Spleen (tissue), 11 donors: Measurements from ENCODE around the gene ENTPD2. TPM values are rescaled to one million over a fixed set of nuclear protein-coding genes. Genes with fewer than 3 reads are reported as not detected.

ENCODE experiments used
- DNase-seq: peaks from one replicate; pipeline ENCODE4 v3.0.0-alpha.2; 2020
- H3K27ac ChIP-seq, 8 donors: fragments of 200-600 bp; sonication (generic) in 7 of 8; 1 replicate in 4 of 8; 2 replicates in 4 of 8; pipeline versions ENCODE4 v1.5.0 to v1.8.0; 2016 to 2021; ENCODE audit warnings: inconsistent platforms in 4 of 8, mild to moderate bottlenecking in 4 of 8, moderate library complexity in 1 of 8
- H3K27me3 ChIP-seq, 7 donors: fragments of 200-600 bp; sonication (generic) in 6 of 7; replicated peaks in 1 of 7; 1 replicate in 4 of 7; 2 replicates in 3 of 7; pipeline versions ENCODE4 v1.5.0 to v1.8.0; 2016 to 2021; ENCODE audit warnings: inconsistent platforms in 3 of 7, mild to moderate bottlenecking in 1 of 7
- H3K36me3 ChIP-seq, 6 donors: fragments of 200-600 bp; sonication (generic) in 5 of 6; 1 replicate in 4 of 6; 2 replicates in 2 of 6; pipeline versions ENCODE4 v1.5.0 to v1.8.0; 2016 to 2021; ENCODE audit warnings: inconsistent platforms in 2 of 6
- H3K4me1 ChIP-seq, 6 donors: fragments of 200-600 bp; sonication (generic) in 5 of 6; 1 replicate in 3 of 6; 2 replicates in 3 of 6; pipeline versions ENCODE4 v1.5.0 to v1.8.0; 2016 to 2021; ENCODE audit warnings: inconsistent platforms in 3 of 6
- H3K4me3 ChIP-seq, 8 donors: fragments of 200-600 bp; sonication (generic) in 7 of 8; 1 replicate in 4 of 8; 2 replicates in 4 of 8; pipeline versions ENCODE4 v1.5.0 to v1.8.0; 2016 to 2021; ENCODE audit warnings: inconsistent platforms in 4 of 8, mild to moderate bottlenecking in 4 of 8, moderate library complexity in 2 of 8
- H3K9me3 ChIP-seq, 8 donors: fragments of 200-600 bp; sonication (generic) in 7 of 8; 1 replicate in 4 of 8; 2 replicates in 4 of 8; pipeline versions ENCODE4 v1.5.0 to v1.8.0; 2016 to 2021; ENCODE audit warnings: inconsistent platforms in 4 of 8
- POLR2A ChIP-seq, 3 donors: fragments of 450-650 bp; IDR thresholded peaks; one replicate each; pipeline ENCODE4 v1.5.1; 2017; ENCODE audit warnings: antibody characterized with exemption in 3 of 3, mild to moderate bottlenecking in 1 of 3
- POLR2AphosphoS5 ChIP-seq, 3 donors: sonication (generic); formaldehyde crosslinking; IDR thresholded peaks; one replicate each; pipeline ENCODE4 v1.5.1; 2017; ENCODE audit warnings: antibody characterized with exemption in 3 of 3
- WGBS, 5 donors: extraction: QIAGEN DNeasy Blood & Tissue Kit in 3 of 5; methylation state at CpG; one replicate each; pipeline versions ENCODE4 v1.1.5 to v1.1.7; 2013 to 2018; 5-methylcytosine and 5-hydroxymethylcytosine counted together
- intact Hi-C: fragments of 100-400 bp; cut with DNase I; formaldehyde crosslinking; loops from one replicate; pipeline ENCODE4 v1.15.0; 2023; ENCODE audit warnings: low total_unique reads
- polyA plus RNA-seq, 3 donors: library from polyadenylated mRNA; stranded (reverse); fragments of 200-250 nt; gene quantifications; one replicate each; pipeline ENCODE4 v1.2.1, GENCODE V29; 2013
- total RNA-seq, 7 donors: library from RNA; depleted of rRNA in 3 of 7; stranded (reverse); fragments of >200 nt in 3 of 7; fragmentation: NEBNext Ultra II Directional in 4 of 7; extraction: Animal tissue kit (Norgen Biotek cat#: 25700) in 4 of 7; gene quantifications; one replicate each; pipeline versions ENCODE4 v1.1.0 to v1.2.1, GENCODE V29; 2016 to 2021
- TF ChIP-seq, protein P1 (sequence below), 11 experiments: fragments of 200-600 bp in 7 of 11; fragments of 450-650 bp in 4 of 11; sonication (generic) in 4 of 11; IDR thresholded peaks in 8 of 11; conservative IDR thresholded peaks in 3 of 11; 1 replicate in 7 of 11; 2 replicates in 4 of 11; pipeline versions ENCODE4 v1.4.0 to v1.8.0; 2016 to 2021; ENCODE audit warnings: antibody characterized with exemption in 11 of 11, inconsistent platforms in 4 of 11, mild to moderate bottlenecking in 1 of 11
- donor health status: healthy with polysubstance abuse.
- donor health status: DM: no; HTN: no; CAD: no; lungs with moderate emphysema.
- donor health status: DM: no; HTN: no; CAD: no.
- donor health status: Bipolar disorder and iron deficiency.
- donor health status: healthy.
- donor health status: DM: no; HTN: no; CAD: no.
- donor health status: DM: yes; HTN: yes; CAD: no.

ENTPD2 gene
- total and polyA plus RNA-seq, 10 donors: 0.11 to 0.58 (median 0.36) TPM; not detected in 6

DNA sequence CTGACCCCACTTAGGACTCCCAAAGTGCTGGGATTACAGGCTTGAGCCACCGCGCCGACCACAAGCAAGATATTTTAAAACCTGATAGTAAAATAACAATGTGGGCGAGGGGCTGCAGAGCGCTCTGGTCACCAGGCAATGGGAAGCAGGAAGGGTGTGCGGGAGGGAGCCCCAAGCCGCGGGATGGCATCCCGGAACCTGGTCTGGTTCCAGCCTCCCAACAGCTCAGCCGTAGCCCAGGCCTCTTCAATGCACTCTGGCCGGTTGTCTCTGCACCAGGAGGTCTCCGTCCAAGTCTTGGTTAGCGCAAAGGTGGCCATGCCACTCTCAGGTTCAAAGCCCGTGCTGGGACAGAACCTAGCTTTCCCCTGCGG, 22.8 kb upstream of the ENTPD2 start:
- TF ChIP-seq, protein P1, sequence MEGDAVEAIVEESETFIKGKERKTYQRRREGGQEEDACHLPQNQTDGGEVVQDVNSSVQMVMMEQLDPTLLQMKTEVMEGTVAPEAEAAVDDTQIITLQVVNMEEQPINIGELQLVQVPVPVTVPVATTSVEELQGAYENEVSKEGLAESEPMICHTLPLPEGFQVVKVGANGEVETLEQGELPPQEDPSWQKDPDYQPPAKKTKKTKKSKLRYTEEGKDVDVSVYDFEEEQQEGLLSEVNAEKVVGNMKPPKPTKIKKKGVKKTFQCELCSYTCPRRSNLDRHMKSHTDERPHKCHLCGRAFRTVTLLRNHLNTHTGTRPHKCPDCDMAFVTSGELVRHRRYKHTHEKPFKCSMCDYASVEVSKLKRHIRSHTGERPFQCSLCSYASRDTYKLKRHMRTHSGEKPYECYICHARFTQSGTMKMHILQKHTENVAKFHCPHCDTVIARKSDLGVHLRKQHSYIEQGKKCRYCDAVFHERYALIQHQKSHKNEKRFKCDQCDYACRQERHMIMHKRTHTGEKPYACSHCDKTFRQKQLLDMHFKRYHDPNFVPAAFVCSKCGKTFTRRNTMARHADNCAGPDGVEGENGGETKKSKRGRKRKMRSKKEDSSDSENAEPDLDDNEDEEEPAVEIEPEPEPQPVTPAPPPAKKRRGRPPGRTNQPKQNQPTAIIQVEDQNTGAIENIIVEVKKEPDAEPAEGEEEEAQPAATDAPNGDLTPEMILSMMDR (IDR thresholded peaks at IDR 0.05 in 8 of 11, conservative IDR thresholded peaks at IDR 0.05 in 3 of 11): no peak
- TF ChIP-seq POLR2AphosphoS5 (IDR thresholded peaks at IDR 0.05): no peak
- H3K4me1 ChIP-seq: peaks cover 9 to 82% (median 26%) of the 10 kb centered on the region in 6 donors
- H3K36me3 ChIP-seq: peaks cover 0 to 34% (median 26%) of the 10 kb centered on the region in 6 donors
- peaks cover 0 to 8% (median 0%) of the 10 kb centered on the region in 7 donors for H3K27me3 ChIP-seq
- no peak for DNase-seq
- WGBS, 5 donors: 53 to 81% (median 69%) methylated on average over 10 to 15 of the region's 15 CpGs
- H3K9me3 ChIP-seq: no peaks in the 10 kb centered on the region
- intact Hi-C loops: no loop called here
- peak overlapping the region in 6 of 8 donors; percentile 27 to 94 (median 67) for H3K4me3 ChIP-seq
- H3K27ac ChIP-seq: peak overlapping the region; percentile 48 to 91 (median 76)

DNA sequence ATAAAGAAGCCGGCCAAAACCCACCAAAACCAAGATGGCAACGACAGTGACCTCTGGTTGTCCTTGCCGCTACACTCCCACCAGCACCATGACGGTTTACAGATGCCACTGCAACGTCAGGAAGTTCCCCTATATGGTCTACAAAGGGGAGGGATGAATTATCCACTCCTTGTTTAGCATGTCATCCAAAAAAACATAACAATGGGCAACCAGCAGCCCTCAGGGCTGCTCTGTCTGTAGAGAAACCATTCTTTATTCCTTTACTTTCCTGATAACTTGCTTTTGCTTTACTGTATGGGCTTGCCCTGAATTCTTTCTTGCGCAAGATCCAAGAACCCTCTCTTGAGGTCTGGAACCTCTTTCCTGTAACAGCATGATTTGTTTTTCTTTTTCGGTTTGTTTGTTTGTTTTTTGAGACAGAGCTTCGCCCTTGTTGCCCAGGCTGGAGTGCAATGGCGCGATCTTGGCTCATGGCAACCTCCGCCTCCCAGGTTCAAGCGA, 21.5 kb upstream of the ENTPD2 start:
- H3K27ac ChIP-seq: peak overlapping the region in 3 of 8 donors; percentile 17 to 37 (median 30)
- peaks cover 16 to 90% (median 37%) of the 10 kb centered on the region in 6 donors for H3K4me1 ChIP-seq
- H3K36me3 ChIP-seq: peaks cover 0 to 21% (median 15%) of the 10 kb centered on the region in 6 donors
- no peak overlapping the region for H3K4me3 ChIP-seq
- H3K9me3 ChIP-seq: no peaks in the 10 kb centered on the region
- no peak for TF ChIP-seq POLR2AphosphoS5 (IDR thresholded peaks at IDR 0.05)
- TF ChIP-seq, protein P1 (IDR thresholded peaks at IDR 0.05 in 8 of 11, conservative IDR thresholded peaks at IDR 0.05 in 3 of 11): no peak
- TF ChIP-seq POLR2A (IDR thresholded peaks at IDR 0.05): no peak
- no peak for DNase-seq
- intact Hi-C loops: no loop called here
- H3K27me3 ChIP-seq: peaks cover 0 to 8% (median 0%) of the 10 kb centered on the region in 7 donors
- 76 to 93% (median 83%) methylated on average over 12 of the region's 12 CpGs for WGBS, 5 donors

DNA sequence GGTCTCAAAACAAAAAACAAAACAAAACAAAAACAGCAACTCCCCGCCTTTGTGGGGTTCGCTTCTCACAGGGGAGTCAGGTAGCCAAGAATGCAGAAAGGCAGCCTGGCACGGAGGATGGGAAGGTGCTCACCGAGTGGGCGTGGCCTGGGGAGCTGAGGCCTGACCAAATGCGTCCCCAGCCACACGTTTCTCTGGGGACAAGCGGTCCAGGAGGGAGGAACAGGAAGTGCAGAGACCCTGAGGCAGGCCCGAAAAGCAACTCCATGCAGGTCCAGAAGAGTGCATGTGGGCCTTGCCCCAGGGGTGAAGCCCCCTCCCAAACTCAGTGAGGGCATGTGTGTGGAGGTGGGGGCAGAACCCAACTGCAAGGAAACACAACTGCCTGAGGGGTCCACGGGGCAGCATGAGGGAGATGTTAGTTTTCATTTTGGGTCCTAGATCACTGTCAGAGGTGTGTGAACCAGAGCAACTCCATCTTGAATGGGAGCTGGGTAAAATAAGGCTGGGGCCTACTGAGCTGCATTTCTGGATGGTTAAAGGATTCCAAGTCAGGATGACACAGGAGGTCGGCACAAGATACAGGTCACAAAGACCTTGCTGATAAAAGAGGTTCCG, 20.9 kb upstream of the ENTPD2 start:
- no peak for TF ChIP-seq POLR2AphosphoS5 (IDR thresholded peaks at IDR 0.05)
- TF ChIP-seq, protein P1 (IDR thresholded peaks at IDR 0.05 in 8 of 11, conservative IDR thresholded peaks at IDR 0.05 in 3 of 11): no peak
- 73 to 85% (median 77%) methylated on average over 12 of the region's 12 CpGs for WGBS, 5 donors
- intact Hi-C loops: no loop called here
- Histone ChIP-seq H3K4me1 (peaks cover 19 to 91% (median 42%) of the 10 kb centered on the region in 6 donors), H3K27ac (peak overlapping the region in 3 of 8 donors; percentile 17 to 37 (median 30)), H3K36me3 (peaks cover 0 to 16% (median 10%) of the 10 kb centered on the region in 6 donors), H3K9me3 (no peaks in the 10 kb centered on the region), H3K4me3 (no peak overlapping the region), H3K27me3 (peaks cover 0 to 12% (median under 1%) of the 10 kb centered on the region in 7 donors)
- DNase-seq: peak; percentile 82

DNA sequence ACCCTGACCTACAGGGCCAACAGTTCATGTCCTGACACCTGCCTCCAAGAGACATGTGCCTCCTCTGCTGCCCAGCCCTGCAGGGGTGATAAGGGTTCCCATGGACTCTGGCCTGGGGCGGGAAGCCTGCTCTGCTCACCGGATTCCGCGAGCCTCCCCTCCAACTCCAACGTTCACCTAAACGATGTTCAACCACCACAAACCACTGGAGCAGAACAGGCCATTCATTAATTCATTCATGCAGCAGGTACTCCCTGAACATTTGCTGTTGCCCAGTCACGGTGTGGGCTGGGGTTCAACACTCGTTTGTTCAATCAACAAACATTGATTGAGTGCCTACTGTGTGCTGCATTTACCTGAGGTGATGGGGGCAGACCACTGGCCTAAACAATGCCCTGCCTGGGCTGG, 20.1 kb upstream of the ENTPD2 start:
- H3K4me3 ChIP-seq: no peak overlapping the region
- peaks cover 0 to 19% (median 7%) of the 10 kb centered on the region in 7 donors for H3K27me3 ChIP-seq
- intact Hi-C loops: no loop called here
- H3K27ac ChIP-seq: peak overlapping the region in 3 of 8 donors; percentile 30 to 63 (median 62)
- peaks cover 19 to 91% (median 44%) of the 10 kb centered on the region in 6 donors for H3K4me1 ChIP-seq
- TF ChIP-seq, protein P1 (IDR thresholded peaks at IDR 0.05 in 8 of 11, conservative IDR thresholded peaks at IDR 0.05 in 3 of 11): no peak
- TF ChIP-seq POLR2AphosphoS5 (IDR thresholded peaks at IDR 0.05): no peak
- TF ChIP-seq POLR2A (IDR thresholded peaks at IDR 0.05): no peak
- 83 to 96% (median 91%) methylated on average over 7 to 8 of the region's 8 CpGs for WGBS, 5 donors
- H3K36me3 ChIP-seq: peaks cover 0 to 8% (median 3%) of the 10 kb centered on the region in 6 donors
- H3K9me3 ChIP-seq: no peaks in the 10 kb centered on the region
- no peak for DNase-seq
